ENCODE results near the gene PSMA7.

Gene PSMA7

DNA sequence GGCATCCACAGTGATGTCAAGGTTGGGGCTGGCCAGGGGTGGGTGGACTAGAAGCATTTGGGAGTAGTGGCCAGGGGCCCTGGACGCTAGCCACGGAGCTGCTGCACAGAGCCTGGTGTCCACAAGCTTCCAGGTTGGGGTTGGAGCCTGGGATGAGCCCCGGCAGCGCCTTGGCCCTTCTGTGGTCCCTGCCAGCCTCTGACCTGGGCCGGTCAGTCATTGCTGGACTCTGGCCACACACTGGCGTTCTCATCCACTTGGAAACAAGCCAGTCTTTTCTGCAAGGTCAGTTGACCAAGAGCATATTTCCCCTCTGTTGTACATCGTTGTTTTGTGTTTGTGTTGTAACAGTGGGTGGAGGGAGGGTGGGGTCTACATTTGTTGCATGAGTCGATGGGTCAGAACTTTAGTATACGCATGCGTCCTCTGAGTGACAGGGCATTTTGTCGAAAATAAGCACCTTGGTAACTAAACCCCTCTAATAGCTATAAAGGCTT, 8.4 kb downstream of the PSMA7 start:
- DNase-seq: no peak

DNA sequence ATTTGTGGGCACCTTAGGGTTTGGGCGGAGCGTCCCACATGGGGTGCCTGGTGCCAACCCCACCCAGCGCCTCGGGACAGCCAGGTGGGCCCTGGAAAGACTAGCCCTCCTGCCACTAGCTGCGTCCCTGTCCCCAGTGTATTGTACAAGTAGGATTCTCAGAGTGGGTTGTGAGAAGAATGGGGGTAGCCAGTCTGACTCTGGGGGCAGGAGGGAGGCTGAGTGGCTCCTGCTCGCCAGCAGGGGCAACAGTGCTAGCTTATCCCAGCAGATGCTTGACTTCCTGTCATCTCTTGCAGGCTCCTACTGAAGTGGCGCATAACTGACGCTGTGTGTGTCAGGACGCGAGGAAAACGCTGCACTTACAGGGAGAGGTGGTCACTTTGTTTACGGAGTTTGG, 9.3 kb downstream of the PSMA7 start:
- no peak for DNase-seq

DNA sequence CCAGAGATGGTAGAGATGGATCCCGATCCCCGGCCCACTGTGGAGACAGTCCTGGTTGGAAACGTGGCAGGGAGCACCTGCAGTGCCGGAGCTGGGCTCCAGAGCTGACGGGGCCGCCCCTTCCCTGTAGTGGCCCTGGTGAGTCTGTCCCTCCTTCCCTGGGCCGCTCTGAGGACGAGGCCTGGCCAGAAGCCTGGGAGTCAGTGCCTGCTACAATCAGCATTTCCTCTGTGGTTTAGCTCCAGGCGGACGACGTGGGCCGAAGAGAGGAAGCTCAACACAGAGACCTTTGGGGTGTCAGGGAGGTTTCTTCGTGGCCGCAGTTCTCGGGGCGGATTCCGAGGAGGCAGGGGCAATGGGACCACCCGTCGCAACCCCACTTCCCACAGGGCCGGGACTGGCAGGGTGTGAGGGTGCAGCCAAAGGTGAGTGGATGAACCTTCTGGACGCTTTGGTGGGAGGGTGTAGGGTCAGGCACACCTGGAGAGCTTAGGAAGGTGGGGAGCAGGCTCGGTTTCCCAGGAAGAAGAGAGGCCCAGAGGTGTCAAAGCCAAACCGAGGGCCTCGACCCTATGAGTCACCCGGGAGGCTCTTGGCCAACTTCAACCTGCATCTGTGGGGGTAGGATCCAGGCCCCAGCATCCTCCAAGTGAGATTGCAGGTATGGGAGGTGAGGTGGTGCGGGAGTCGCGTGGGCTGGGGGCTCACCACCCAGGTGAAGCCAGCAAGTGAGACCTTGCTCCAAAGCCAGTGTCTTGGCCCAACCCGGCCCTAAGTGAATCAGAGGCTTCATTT, 9.9 kb downstream of the PSMA7 start:
- DNase-seq: no peak

DNA sequence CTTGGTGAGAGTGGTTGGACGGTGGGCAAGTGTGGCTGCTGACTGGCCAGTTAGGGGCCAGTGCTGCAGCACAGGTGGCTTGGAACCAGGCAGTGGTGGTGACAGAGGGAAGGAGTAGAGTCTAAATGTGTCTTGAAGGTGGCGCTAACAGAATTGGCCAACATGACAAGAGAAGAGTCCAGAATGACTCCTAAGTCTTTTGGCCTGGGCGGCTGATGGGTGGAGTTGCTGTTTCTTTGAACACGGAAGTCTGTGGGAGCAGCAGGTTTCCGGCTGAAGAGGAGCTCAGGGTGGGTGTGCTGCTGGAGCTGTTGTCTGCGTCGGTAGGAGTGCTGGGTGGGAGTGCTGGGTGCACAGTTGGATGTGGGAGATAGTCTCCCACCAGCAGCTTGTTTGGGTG, 10.8 kb downstream of the PSMA7 start:
- DNase-seq: no peak

DNA sequence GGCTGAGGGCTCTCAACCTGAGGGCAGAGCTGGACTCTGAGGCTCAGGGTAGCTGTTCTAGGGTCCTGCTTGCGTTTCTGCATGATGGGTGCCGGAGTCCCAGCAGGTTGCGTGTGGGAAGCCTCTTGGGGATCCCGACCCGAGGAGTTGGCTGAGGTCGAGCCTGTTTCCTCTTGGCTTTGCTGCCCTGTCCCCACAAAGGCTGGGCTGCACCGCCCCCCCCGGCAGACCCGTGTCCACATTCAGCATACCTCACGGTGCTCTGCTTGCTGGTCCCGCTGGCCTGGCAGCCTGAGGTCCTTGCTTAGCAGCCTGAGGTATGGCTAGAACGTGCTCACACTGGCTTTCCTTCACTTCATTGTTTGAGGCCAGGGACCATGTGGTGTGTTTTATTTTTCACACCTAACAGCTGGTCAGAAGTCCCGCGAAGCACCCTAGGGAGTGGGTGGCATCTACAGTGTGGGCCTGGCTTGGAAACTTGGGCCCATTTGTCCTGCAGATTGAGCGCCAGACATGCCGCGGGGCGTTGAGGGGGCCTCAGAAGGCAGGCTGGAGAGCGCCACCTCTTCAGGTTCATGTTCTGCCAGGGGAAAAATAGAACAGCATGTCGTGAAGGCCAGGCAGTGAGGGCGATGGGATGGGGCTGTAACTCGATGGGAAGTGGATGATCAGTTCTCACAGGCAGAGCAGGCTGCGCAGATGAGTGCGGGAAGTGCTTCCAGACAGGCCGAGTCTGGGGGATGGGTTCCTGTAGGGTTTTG, 11.5 kb downstream of the PSMA7 start:
- no peak for DNase-seq

DNA sequence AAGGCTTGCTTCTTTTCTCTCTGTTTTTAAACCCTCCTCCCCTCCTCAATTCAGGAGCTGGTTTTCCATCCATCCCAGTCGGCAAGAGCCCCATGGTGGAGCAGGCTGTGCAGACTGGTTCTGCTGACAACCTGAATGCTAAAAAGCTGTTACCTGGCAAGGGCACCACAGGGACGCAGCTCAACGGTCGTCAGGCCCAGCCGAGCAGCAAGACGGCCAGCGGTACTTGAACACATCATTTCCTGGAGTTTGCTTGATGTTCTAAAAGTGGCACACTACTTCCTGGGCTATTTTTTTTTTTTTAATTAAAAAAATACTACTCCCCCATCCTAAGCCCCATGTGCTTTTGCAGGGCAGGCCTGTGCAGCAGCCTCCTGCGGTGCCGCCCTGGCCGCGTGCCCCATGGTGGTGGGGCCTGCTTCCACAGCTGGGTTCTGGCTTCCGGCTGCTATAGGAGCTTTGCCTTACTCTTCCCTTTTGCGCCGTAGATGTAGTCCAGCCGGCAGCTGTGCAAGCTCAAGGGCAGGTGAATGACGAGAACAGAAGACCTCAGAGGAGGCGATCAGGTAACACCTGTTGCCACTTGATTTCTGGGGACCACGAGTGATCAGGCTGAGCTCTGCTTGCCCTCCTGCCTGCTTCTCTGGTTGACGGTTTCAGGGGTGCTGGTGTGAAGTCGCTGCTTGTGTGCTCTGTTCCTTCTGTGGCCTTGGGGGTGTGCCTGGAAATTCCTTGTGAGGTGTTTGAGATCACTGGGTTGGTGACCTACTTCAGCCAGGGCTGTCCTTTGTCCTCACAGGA, 13.3 kb downstream of the PSMA7 start:
- DNase-seq: no peak

DNA sequence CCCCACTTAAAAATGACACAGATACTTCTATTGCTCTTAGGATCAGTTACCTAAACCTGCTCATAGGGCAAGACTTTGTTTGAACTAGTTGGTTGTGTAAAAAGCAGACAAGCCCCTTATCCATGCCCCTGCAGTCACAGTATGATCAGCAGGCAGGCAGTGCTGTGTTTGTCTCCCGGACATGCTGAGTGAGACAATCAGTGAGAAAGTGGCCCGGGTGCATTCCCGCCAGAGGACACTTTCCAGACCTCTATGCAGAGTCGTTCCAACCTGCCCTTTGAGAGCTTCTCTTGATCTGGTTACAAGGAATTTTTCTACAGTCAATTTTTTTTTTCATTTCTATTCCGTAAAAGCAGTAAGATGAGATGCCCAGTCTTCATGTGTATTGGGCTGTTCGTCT, 14.7 kb downstream of the PSMA7 start:
- no peak for DNase-seq

DNA sequence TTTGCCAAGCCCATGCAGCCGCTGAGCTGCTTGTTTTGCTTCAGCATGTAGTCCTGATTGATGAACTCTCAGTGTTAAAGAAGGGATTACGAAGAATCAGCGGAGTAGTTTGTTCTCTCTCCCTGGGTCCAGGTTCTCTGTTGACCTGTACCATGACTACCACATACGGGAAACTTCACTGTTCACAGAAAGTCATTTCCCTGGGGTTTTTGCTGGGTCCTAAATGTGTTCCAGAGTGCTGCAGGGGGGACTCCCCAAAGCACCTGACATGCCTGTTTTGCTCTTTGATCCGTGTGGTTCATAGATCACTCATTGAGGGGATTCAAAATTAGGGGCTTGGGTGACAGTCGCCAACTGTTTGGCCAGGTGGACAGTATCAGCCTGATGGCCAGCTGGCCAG, 15.4 kb downstream of the PSMA7 start:
- no peak for DNase-seq

DNA sequence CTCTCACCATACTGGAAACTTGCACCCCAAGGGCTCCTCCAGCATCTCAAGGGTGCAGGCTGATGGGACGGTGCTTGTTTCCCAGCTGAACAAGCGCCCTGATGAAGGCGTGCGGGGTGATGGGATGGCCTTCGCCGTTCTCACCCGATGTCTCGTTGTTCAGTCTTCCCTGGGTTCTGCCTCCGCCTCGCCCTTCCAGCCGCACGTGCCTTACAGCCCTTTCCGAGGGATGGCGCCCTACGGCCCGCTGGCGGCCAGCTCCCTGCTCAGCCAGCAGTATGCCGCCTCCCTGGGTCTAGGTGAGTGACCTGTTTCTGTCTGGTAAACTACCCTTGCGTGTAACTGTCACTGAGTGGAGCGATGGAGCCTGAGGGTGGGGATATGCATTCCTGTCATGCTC, 17.1 kb downstream of the PSMA7 start:
- no peak for DNase-seq

DNA sequence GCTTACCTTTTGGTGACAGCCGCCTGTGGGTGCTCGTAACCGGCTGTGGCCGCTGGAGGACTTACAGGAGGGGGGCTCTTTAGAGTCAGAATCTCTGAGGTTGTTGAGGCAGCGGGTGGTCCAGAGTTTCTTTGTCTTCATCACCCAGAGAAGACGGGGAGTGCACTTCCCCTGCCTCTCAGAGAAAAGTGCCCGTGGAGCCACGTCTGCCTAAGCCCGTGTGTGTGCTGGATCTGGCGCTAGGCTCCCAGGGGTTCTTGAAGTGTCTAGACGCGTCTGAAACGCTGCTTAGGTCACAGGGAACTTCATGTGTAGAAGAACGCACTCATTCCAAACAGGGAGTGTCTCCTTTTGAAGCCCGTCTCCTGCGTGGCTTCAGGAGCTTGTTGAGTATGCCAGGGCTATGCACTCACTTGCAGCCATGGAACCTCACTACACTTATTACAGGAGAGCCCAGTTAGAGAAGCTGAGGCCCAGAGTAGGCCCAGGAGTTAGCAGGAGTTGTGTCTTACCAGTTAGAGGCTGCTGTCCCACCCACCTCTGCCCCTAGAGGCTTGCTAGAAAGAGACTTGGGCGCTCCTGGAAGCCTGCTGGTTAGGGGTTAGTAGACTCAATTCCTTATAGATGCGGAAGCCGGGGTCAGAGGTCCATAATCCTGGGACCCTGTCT, 19.6 kb downstream of the PSMA7 start:
- no peak for DNase-seq

DNA sequence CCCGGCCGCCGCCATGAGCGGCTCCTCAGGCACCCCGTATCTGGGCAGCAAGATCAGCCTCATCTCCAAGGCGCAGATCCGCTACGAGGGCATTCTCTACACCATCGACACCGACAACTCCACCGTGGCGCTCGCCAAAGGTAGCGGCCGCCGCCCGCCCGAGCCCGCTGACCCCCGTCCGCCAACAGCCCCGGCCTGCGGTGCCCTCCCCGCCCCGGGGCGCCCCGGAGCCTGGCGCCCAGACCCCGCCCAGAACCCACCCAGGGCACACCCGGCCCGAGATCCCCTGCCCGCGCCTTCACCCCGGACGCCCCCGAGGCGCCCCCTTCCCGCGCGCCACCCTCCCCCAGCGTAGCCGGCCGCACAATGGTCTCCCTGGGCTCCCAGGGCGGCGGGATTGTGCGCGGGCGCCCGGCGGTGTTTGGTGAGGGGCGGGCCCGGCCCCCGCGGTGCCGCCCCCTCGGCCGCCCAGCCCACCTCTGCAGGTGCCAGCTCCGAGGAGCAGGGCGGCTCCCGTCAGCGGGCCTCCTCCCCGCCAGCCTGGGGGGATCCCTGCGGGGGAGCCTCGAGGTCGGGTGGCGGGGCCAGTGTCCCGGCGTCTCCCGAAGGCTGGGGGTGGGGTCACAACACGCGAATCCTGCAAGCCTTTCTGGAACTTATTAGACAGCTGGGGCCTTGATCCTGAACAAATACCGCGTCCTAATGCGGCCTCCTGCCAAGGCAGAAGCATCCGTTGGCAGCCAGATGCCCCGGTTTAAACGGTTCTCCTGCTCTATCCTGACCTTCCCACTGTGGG, 20.3 kb downstream of the PSMA7 start:
- peak; percentile 30 for DNase-seq

DNA sequence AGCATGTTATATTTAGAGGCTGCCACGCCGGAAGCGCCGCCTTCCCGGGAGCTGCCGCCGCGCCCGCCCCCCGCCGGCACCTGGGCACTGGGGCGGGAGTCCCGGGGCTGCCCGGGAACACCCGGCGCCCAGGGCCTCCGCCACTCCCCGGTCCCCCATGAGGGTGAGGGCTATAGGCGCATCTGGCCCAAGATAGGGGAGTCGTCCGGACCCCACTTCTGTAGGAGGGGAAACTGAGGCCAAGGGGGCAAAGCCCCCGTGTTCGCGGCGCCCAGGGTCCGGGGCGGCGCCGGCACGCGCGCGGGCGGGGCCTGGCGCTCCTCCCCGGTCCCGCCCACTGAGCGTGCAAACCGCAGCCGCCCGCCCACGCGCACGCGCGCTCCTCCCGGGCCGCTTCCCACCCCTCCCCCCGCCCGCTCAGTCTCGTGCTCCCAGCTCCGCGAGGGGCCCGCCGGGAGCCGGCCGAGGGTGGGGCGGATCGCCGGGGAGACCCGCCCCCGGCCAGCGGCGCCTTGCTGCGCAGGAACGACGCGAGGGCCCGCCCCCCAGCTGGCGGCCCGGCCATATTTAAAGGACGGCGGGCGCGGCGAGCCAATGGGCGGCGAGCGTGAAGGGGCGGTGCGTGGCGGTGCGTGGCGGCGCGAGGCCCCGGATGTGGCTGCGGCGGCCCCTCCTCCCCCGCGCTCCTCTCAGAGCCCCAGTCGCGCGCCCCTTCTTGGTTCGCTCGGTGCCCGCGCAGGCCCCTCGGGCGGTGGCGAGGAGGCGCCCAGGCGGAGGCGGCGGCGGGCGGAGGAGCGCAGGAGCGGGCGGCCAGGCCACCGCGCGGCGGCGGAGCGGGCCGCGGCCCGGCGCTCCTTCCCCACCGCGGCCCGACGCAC, 21.2 kb downstream of the PSMA7 start, which contains the start of gene LSM14B:
LSM14B (plus strand) TSS at position 700 of the 878 bp plus-strand sequence. CDS start 192 bp downstream, outside the sequence.
- DNase-seq: peak; percentile 87

DNA sequence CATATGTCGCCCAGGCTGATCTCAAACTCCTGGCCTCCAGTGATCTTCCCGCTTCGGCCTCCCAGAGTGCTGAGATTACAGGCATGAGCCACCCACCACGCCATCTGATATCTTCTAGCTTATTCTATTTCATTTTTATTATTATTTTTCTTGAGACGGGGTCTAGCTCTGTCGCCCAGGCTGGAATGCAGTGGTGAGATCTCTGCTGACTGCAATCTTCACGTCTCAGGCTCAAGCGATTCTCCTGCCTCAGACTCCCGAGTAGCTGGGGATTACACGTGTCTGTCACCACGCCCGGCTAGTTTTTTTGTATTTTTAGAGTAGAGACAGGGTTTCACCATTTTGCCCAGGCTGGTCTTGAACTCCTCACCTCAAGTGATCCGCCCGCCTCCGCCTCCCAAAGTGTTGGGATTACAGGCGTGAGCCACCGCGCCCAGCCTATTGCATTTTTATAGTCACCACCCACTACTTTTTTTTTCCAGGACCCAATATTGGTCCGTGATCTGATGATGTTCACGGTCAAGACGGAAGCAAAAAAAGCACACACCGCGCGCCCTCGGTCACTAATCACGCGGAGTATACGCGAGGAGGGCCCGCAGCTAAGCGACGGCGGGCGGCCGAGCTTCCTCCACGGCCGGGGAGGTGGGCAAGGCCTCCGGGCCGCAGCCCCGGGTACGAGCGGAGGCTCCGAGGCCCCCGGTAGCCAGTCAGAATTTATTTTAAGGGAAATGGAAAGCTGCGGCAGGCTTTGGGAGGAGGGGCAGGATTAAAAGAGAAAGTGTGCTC, 22.0 kb downstream of the PSMA7 start:
- no peak for DNase-seq

DNA sequence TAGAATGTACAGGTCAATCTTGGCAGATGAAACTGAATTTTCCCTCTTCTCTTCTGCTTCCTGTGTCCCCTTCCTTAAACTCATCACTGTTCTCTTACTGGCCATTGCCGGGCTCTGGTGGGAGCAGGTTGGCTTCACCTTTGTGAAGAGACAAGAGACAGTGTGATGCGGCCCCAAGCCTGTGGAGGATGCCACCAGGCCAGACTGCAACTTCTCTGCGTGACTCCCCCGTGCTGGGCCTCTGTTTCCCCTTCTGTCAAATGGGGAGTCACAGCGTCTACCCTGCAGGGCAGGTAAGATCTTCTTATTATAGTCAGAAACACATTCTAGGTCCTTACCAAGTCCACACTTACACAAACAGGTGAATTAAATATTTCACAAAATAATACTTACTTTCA, 22.8 kb downstream of the PSMA7 start:
- DNase-seq: no peak

DNA sequence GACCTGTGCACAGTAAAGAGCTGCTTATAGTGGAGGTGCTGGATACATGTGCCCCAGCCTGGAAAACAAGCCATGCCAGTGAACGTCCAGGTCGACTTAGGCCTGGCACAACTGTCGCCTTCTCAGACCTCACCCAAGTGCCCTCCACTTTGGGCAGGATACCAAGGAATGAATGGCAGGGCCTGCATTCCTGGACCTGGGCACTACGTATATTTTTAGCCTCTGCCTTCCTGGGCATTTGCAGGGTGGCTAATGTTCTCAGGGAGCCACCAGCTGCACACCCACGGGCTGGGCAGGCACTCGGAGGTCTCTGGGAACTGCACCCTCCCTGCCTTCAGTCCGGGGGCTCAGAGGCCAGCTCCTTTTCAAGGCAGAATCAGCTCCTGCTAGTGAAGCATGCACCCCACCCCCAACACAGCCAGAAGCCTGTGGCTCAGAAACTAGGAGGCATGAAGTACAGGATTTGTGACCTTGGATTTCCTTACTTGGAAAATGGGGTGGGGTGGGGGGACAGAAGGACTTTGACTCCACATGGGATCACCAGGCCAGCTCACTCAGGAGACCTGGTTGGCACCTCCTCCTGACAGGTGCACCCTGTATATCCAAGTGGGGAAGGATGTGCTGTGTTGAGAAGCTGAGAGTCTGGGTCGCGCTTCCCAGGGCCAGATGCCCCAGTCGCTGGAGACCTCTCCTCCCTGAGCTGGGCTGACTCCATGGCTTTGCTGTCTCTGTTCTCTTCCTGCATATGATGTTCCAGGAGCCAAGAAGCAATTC, 23.4 kb downstream of the PSMA7 start:
- no peak for DNase-seq

DNA sequence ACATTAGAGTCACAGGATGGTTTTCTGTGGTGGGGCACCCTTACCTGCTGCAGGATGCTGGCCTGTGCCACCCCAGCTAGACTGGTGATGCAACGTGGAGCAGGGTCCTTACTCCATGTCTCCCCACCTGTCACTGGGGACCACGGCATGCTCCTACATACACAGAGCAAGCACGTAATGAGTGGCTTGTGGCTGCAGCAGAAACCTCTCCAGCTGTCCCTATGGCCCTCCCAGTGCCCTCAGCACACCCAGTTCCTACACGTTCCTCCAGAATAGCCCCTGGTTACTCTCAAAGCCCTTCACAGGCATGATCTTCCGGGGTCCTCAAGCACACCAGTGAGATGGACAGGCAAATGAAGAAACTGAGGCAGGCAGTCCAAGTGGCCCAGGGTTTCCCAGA, 24.1 kb downstream of the PSMA7 start:
- DNase-seq: no peak

DNA sequence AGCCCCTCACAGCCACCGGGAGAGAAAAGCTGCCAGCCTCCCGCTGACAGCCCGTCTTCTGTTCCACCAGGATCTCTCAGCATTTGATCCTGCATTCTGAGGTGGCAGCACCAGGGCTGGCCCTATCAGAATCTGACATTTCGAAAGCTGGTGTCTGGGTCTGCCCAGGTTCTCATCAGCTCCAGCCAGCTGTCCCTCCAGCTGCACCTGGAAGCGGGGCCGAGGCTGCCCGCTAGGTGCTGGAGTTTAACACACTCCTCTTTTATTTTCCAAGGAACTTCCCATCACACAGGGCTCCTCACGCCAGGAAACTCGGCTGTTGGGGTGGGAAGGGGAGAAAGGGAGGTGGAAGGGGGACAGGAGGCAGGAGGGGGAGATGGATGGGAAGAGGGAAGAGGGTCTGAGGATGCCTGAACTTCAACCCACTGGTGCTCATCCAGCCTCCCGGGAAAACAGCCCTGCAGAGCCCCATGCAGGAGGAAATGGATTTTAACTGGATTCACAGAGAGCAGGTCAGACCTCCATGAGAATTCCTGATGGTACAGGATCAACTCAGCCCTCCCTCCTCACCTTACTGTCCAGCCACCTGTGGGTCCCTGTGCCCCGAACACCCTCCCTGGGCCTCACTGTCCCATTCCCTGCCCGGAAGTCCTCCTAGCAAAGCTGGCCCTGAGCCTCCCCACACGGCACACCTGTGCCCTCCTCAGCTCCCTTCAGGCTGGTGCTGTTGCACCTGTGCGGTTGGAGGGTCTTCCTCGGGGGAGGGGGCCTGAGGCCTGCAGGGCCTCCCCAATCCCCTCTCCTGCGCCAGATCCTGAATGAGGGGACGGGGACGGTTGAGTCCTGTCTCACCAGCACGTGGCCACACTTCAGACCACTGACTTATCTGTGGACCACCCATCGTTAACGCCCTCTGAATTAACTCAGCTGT, 24.8 kb downstream of the PSMA7 start:
- no peak for DNase-seq

DNA sequence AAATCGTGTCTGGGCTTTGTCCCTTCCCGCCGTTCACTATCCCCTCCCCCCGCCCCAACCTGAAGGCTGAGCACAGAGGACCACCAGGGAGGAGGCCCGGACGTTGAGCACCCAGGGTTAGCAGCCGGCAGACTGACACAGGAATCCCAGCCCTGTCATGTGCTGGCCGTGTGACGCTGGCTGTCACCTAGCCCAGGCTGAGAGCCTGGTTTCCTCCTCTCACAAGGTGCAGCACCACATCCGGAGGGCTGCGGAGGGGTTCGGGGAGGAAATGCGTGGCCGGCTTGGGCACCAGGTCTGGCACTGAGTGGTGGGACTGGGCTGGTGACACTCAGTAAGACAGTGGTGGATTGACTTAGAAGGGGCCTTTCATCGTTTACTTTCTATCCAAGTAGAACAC, 25.5 kb downstream of the PSMA7 start:
- no peak for DNase-seq
